Endothelial cell of umbilical vein (primary cell): ENCODE data around the gene P2RX1. TPM values are rescaled to one million over a fixed set of nuclear protein-coding genes. Genes with fewer than 3 reads are reported as not detected.

Experiments
- BruUV-seq: library from RNA; stranded (reverse); fragments of 400-500 nt; replicated peaks from 2 replicates; lab custom pipeline; 2021; lab: Mats Ljungman, UMichigan
- CTCF ChIA-PET: fragments of 300-600, 350-600 bp; sonication (Branson Sonifier 250); formaldehyde crosslinking; loops from one replicate; lab custom pipeline; 2021; ENCODE audit warnings: antibody characterized with exemption, inconsistent platforms; lab: Charles Lee
- POLR2A ChIA-PET: fragments of 300-600, 350-600 bp; sonication (Branson Sonifier 250); formaldehyde crosslinking; loops from one replicate; lab custom pipeline; 2021; ENCODE audit warnings: antibody characterized with exemption, inconsistent platforms; lab: Charles Lee
- DNase-seq: peaks from one replicate; pipeline ENCODE4 v3.0.0-alpha.2; 2011; ENCODE audit warnings: low read depth, low spot score
- FAIRE-seq: peaks from 2 replicates; lab custom pipeline; 2011; peaks lifted over from hg19 to GRCh38; lab: Jason Lieb, UNC
- H2AFZ ChIP-seq: 2 replicates; pipeline ENCODE4 v1.6.0; 2012; ENCODE audit warnings: low read depth, low read length, control low read depth, inconsistent platforms
- H3K27ac ChIP-seq: 2 replicates; pipeline ENCODE4 v1.5.1; 2011; ENCODE audit warnings: low read depth, mild to moderate bottlenecking, control low read depth, low read length, moderate library complexity; ENCODE audit not compliant: insufficient read depth
- H3K27me3 ChIP-seq, 2 experiments: 2 replicates each; pipeline versions ENCODE4 v1.6.0 to v1.6.1; 2011; ENCODE audit warnings: low read length in 2 of 2, mixed read lengths in 1 of 2; ENCODE audit not compliant: control insufficient read depth in 2 of 2, insufficient read depth in 2 of 2
- H3K36me3 ChIP-seq, 2 experiments: 2 replicates in 1 of 2; 3 replicates in 1 of 2; pipeline ENCODE4 v1.5.1; 2011; ENCODE audit warnings: low read length in 2 of 2, mild to moderate bottlenecking in 1 of 2, moderate library complexity in 1 of 2; ENCODE audit not compliant: control insufficient read depth in 2 of 2, insufficient read depth in 2 of 2; ENCODE audit errors: extremely low read depth in 1 of 2
- H3K4me1 ChIP-seq: 3 replicates; pipeline ENCODE4 v1.5.1; 2011; ENCODE audit warnings: mild to moderate bottlenecking, low read length; ENCODE audit not compliant: control insufficient read depth, insufficient read depth; ENCODE audit errors: extremely low read depth
- H3K4me2 ChIP-seq: 2 replicates; pipeline ENCODE4 v1.6.1; 2011; ENCODE audit warnings: low read length, control low read depth, mixed read lengths; ENCODE audit not compliant: insufficient read depth
- H3K4me3 ChIP-seq, 3 experiments: fragments of 200-600 bp in 1 of 3; sonication (generic), shearing (Covaris generic) in 1 of 3; replicated peaks in 1 of 3; 2 replicates each; pipeline ENCODE4 v1.5.1; 2011 to 2016; ENCODE audit warnings: control low read depth in 3 of 3, low read length in 3 of 3, mild to moderate bottlenecking in 2 of 3, inconsistent platforms in 1 of 3, low read depth in 1 of 3, moderate library complexity in 1 of 3; ENCODE audit not compliant: insufficient read depth in 1 of 3
- H3K79me2 ChIP-seq: 2 replicates; pipeline ENCODE4 v1.6.0; 2012; ENCODE audit warnings: low read length, inconsistent platforms; ENCODE audit not compliant: control insufficient read depth, insufficient read depth
- H3K9ac ChIP-seq: replicated peaks from 2 replicates; pipeline ENCODE3; 2011; ENCODE audit warnings: low read length, control low read depth; ENCODE audit not compliant: insufficient read depth; ENCODE audit errors: extremely low read depth
- H3K9me1 ChIP-seq: replicated peaks from 3 replicates; pipeline ENCODE4 v1.6.0; 2011; ENCODE audit warnings: mild to moderate bottlenecking, low read length; ENCODE audit not compliant: control insufficient read depth, insufficient read depth; ENCODE audit errors: extremely low read depth
- H3K9me3 ChIP-seq: replicated peaks from 2 replicates; pipeline ENCODE4 v1.5.1; 2012; ENCODE audit warnings: low read length, inconsistent platforms; ENCODE audit not compliant: control insufficient read depth, insufficient read depth
- H4K20me1 ChIP-seq: replicated peaks from 2 replicates; pipeline ENCODE3; 2011; ENCODE audit warnings: mild to moderate bottlenecking, low read length; ENCODE audit not compliant: control insufficient read depth, insufficient read depth; ENCODE audit errors: extremely low read depth
- CTCF ChIP-seq, 2 donors: IDR thresholded peaks; 1 replicate in 1 of 2; 2 replicates in 1 of 2; pipeline ENCODE4 v1.5.1; 2011; ENCODE audit warnings: low read length in 2 of 2, mild to moderate bottlenecking in 2 of 2, moderate library complexity in 2 of 2, control low read depth in 1 of 2, inconsistent platforms in 1 of 2, low read depth in 1 of 2; ENCODE audit not compliant: insufficient read depth in 1 of 2; ENCODE audit errors: extremely low read depth in 1 of 2
- FOS ChIP-seq: IDR thresholded peaks from 2 replicates; pipeline ENCODE4 v1.6.1; 2011; ENCODE audit warnings: mild to moderate bottlenecking, low read length, moderate library complexity, borderline replicate concordance; ENCODE audit not compliant: insufficient read depth
- GATA2 ChIP-seq: IDR thresholded peaks from 2 replicates; pipeline ENCODE4 v1.7.0; 2011; ENCODE audit warnings: low read depth, mild to moderate bottlenecking, moderate library complexity, mixed read lengths, low read length; ENCODE audit not compliant: insufficient read length, insufficient read depth
- MAX ChIP-seq: IDR thresholded peaks from 2 replicates; pipeline ENCODE4 v1.6.1; 2011; ENCODE audit not compliant: insufficient read depth, insufficient read length
- MYC ChIP-seq: IDR thresholded peaks from one replicate; pipeline ENCODE4 v1.6.1; 2011; ENCODE audit warnings: mild to moderate bottlenecking, low read depth, low read length
- POLR2A ChIP-seq: IDR thresholded peaks from 2 replicates; pipeline ENCODE4 v1.6.1; 2012; ENCODE audit warnings: low read depth, mild to moderate bottlenecking, control low read depth, low read length
- dilution Hi-C: fragments of 300-500 bp; cut with MboI; formaldehyde crosslinking; loops from one replicate; pipeline ENCODE4 v1.15.0; 2019; ENCODE audit warnings: low sequenced_read_pairs; ENCODE audit not compliant: extremely low pct_ligation_motif_present
- intact Hi-C: fragments of 100-400 bp; cut with micrococcal nuclease; formaldehyde crosslinking; loops from one replicate; pipeline ENCODE4 v1.10.0; 2022
- polyA plus RNA-seq, 4 experiments: library from polyadenylated mRNA; depleted of rRNA in 3 of 4; stranded (reverse) in 3 of 4; unstranded in 1 of 4; fragments of >200 nt; gene quantifications; 2 replicates each; pipeline versions ENCODE4 v1.2.1 to v1.2.3, GENCODE V29; 2011 to 2012; ENCODE audit warnings: missing spikeins in 1 of 4
- total RNA-seq: library from RNA; stranded (reverse); gene quantifications from 2 replicates; pipeline ENCODE4 v1.2.3, GENCODE V29; 2021

Gene P2RX1
- total and polyA plus RNA-seq, 2 donors (not counting 3 experiments of a cell fraction or from before 2014, with no cell fraction given), result not detected

GRCh38 chr17:3935140-3935542, 18.9 kb upstream of the P2RX1 start:
- Histone ChIP-seq H2AFZ (peak overlapping the region; percentile 76), H3K27ac (no peak overlapping the region), H3K27me3 (no peaks in the 10 kb centered on the region), H3K9me3 (no peaks in the 10 kb centered on the region), H3K9ac (no peak overlapping the region), H3K79me2 (no peaks in the 10 kb centered on the region), H3K4me3 (no peak overlapping the region), H3K36me3 (no peaks in the 10 kb centered on the region), H3K4me2 (no peak overlapping the region), H3K4me1 (no peaks in the 10 kb centered on the region), H4K20me1 (no peaks in the 10 kb centered on the region), H3K9me1 (no peaks in the 10 kb centered on the region)
- peak; percentile 75 for DNase-seq
- intact Hi-C loops (loop anchor here (1.0 to 2.0 kb wide), 5 partner anchors 9 to 140 kb away; no protein-coding TSS in a partner anchor), dilution Hi-C loops (no loop called here)
- no peak for TF ChIP-seq FOS
- TF ChIP-seq GATA2, result no peak
- TF ChIP-seq CTCF (IDR thresholded peaks at IDR 0.05; ENCODE audit: extremely low read depth in 1 of 2, insufficient read depth in 1 of 2, low read depth in 1 of 2, low read length in 2 of 2), result peak; percentile 83 to 94
- TF ChIP-seq MAX, result no peak
- TF ChIP-seq MYC, result no peak
- no peak for TF ChIP-seq POLR2A
- peak; percentile 96 for FAIRE-seq
- ChIA-PET POLR2A (no interaction called here), CTCF (interaction anchor here (0.6 to 6.4 kb wide), 25 partner anchors 12 to 140 kb away, joined by 3 to 53 read pairs (median 6); partner anchors contain the start of genes ATP2A3 and P2RX1)
- BruUV-seq, result no TSS peak
